K562 (cell line): ENCODE data around the gene BPIFB2. TPM values are rescaled to one million over a fixed set of nuclear protein-coding genes. Genes with fewer than 3 reads are reported as not detected.

Experiments used
- ATAC-seq: fragments of 200-7000 bp; cut with Tn5 transposase; 3 replicates; pipeline ENCODE4 v1.9.1; 2020; ENCODE audit warnings: moderate library complexity
- BruUV-seq: library from RNA; stranded (reverse); fragments of 400-500 nt; replicated peaks from 2 replicates; lab custom pipeline; 2021; lab: Mats Ljungman, UMichigan
- CTCF ChIA-PET: fragments of 300-600 bp; formaldehyde crosslinking; extraction: SDS; loops from one replicate; lab custom pipeline; 2021; ENCODE audit warnings: low intra/inter-chr PET ratio; lab: Yijun Ruan, JAX
- POLR2A ChIA-PET: fragments of 300-600, 350-650 bp; sonication (Branson Sonifier 250); formaldehyde crosslinking; extraction: SDS; loops from one replicate; lab custom pipeline; 2021; ENCODE audit warnings: antibody characterized with exemption, inconsistent platforms; lab: Yijun Ruan, JAX
- DNase-seq, 4 experiments: peaks; one replicate each; pipeline versions ENCODE4 v3.0.0 to v3.0.0-alpha.2; 2011 to 2018; ENCODE audit warnings: low spot score in 3 of 4, mixed read lengths in 3 of 4; ENCODE audit errors: extremely low read depth in 1 of 4
- FAIRE-seq: peaks from 2 replicates; lab custom pipeline; 2011; peaks lifted over from hg19 to GRCh38; lab: Jason Lieb, UNC
- H2AFZ ChIP-seq: 2 replicates; pipeline ENCODE4 v1.6.0; 2011; ENCODE audit warnings: low read depth, low read length, control low read depth, inconsistent platforms
- H3K27ac ChIP-seq: fragments of 200-600 bp; 3 replicates; pipeline ENCODE4 v1.8.0; 2011; ENCODE audit warnings: low read depth, mild to moderate bottlenecking, control low read depth, inconsistent platforms, low read length, moderate library complexity, mixed read lengths; ENCODE audit errors: extremely low read depth
- H3K27me3 ChIP-seq, 2 experiments: fragments of 300-600 bp in 1 of 2; 2 replicates in 1 of 2; 3 replicates in 1 of 2; pipeline versions ENCODE4 v1.6.0 to v1.8.0; 2011; ENCODE audit warnings: inconsistent platforms in 2 of 2, low read length in 2 of 2, mild to moderate bottlenecking in 1 of 2, mixed read lengths in 1 of 2, moderate library complexity in 1 of 2; ENCODE audit not compliant: control insufficient read depth in 2 of 2, insufficient read depth in 2 of 2
- H3K36me3 ChIP-seq: fragments of 300-600 bp; 3 replicates; pipeline ENCODE4 v1.8.0; 2011; ENCODE audit warnings: mild to moderate bottlenecking, low read length, inconsistent platforms; ENCODE audit not compliant: control insufficient read depth, insufficient read depth
- H3K4me1 ChIP-seq, 2 experiments: fragments of 200-600 bp in 1 of 2; replicated peaks in 1 of 2; 2 replicates in 1 of 2; 3 replicates in 1 of 2; pipeline versions ENCODE4 v1.5.1 to v1.8.0; 2011; ENCODE audit warnings: inconsistent platforms in 2 of 2, low read length in 2 of 2, mild to moderate bottlenecking in 1 of 2, mixed read lengths in 1 of 2, moderate library complexity in 1 of 2; ENCODE audit not compliant: control insufficient read depth in 2 of 2, insufficient read depth in 2 of 2
- H3K4me2 ChIP-seq: 2 replicates; pipeline ENCODE4 v1.6.1; 2011; ENCODE audit warnings: low read length, control low read depth, inconsistent platforms, mixed read lengths; ENCODE audit not compliant: insufficient read depth
- H3K4me3 ChIP-seq: fragments of 200-600 bp; sonication (generic), shearing (Covaris generic); 2 replicates; pipeline ENCODE4 v1.5.1; 2016; ENCODE audit warnings: control low read depth, inconsistent platforms
- H3K79me2 ChIP-seq: fragments of 200-600 bp; 3 replicates; pipeline ENCODE4 v1.8.0; 2011; ENCODE audit warnings: low read length, inconsistent platforms; ENCODE audit not compliant: control insufficient read depth, insufficient read depth
- H3K9ac ChIP-seq, 2 experiments: 2 replicates each; pipeline versions ENCODE4 v1.6.0 to v1.6.1; 2011; ENCODE audit warnings: low read depth in 2 of 2, low read length in 2 of 2, control low read depth in 1 of 2, inconsistent platforms in 1 of 2, mild to moderate bottlenecking in 1 of 2, mixed read lengths in 1 of 2; ENCODE audit not compliant: insufficient read depth in 1 of 2
- H3K9me1 ChIP-seq: one replicate; pipeline ENCODE4 v1.6.0; 2011; ENCODE audit warnings: inconsistent platforms, mild to moderate bottlenecking, low read length, moderate library complexity; ENCODE audit not compliant: control insufficient read depth, insufficient read depth
- H3K9me3 ChIP-seq: replicated peaks from 2 replicates; pipeline ENCODE4 v1.5.1; 2011; ENCODE audit warnings: low read depth, low read length, inconsistent platforms; ENCODE audit not compliant: control insufficient read depth, insufficient read depth
- H4K20me1 ChIP-seq: replicated peaks from 2 replicates; pipeline ENCODE4 v1.6.1; 2011; ENCODE audit warnings: low read length, inconsistent platforms, mixed read lengths; ENCODE audit not compliant: control insufficient read depth, insufficient read depth
- EHMT2 ChIP-seq: fragments of 450-650 bp; IDR thresholded peaks from 2 replicates; pipeline ENCODE4 v1.6.1; 2018; ENCODE audit warnings: antibody characterized with exemption
- RUNX1 ChIP-seq: sonication (generic); IDR thresholded peaks from 2 replicates; pipeline ENCODE4 v1.6.1; 2016; ENCODE audit warnings: antibody characterized with exemption, low read depth
- SAFB ChIP-seq: fragments of 200-400 bp; formaldehyde crosslinking; IDR thresholded peaks from 2 replicates; pipeline ENCODE4 v1.6.1; 2017; ENCODE audit warnings: low read depth, low read length, borderline replicate concordance
- TFAP4 ChIP-seq: sonication (generic); formaldehyde crosslinking; IDR thresholded peaks from 2 replicates; pipeline ENCODE4 v1.8.0; 2022; ENCODE audit warnings: missing genetic modification reagents, mild to moderate bottlenecking, moderate library complexity, borderline replicate concordance
- ZBTB1 ChIP-seq: sonication (generic); formaldehyde crosslinking; IDR thresholded peaks from 2 replicates; pipeline ENCODE4 v1.8.1; 2023; ENCODE audit warnings: missing genetic modification reagents, low read depth, mild to moderate bottlenecking, borderline replicate concordance
- ZNF134 ChIP-seq: fragments of 250-450 bp; sonication (Bioruptor Pico); conservative IDR thresholded peaks from 2 replicates; pipeline ENCODE4 v1.4.0; 2020
- WGBS: fragments of 100-300 bp; shearing (Covaris generic); methylation state at CpG from one replicate; pipeline ENCODE4 v1.1.6; 2016; ENCODE audit warnings: low coverage, mixed read lengths; ENCODE audit not compliant: insufficient coverage; ENCODE audit errors: missing lambda C conversion rate; 5-methylcytosine and 5-hydroxymethylcytosine counted together
- in situ Hi-C: fragments of 300-500 bp; cut with MboI; formaldehyde crosslinking; loops from 4 replicates; pipeline ENCODE4 v1.15.0; 2018; ENCODE audit warnings: inconsistent platforms, mixed read lengths
- intact Hi-C: fragments of 100-400 bp; cut with micrococcal nuclease; formaldehyde crosslinking; loops from 2 replicates; pipeline ENCODE4 v1.14.2; 2022
- polyA plus RNA-seq, 8 experiments: library from polyadenylated mRNA; depleted of rRNA in 4 of 8; stranded (reverse) in 5 of 8; unstranded in 3 of 8; fragments of >200 nt; fragmentation: Nextera tagmentation in 2 of 8; fragmentation: Illumina TruSeq in 1 of 8; extraction: Ambion mirVana in 2 of 8; extraction: Trizol in 1 of 8; gene quantifications; 2 replicates each; pipeline versions ENCODE4 v1.2.1 to v1.2.3, GENCODE V29; 2011 to 2014; ENCODE audit warnings: inconsistent platforms in 1 of 8, missing spikeins in 1 of 8
- total RNA-seq, 7 experiments: library from RNA; depleted of rRNA in 6 of 7; stranded (reverse); fragments of >200 nt in 6 of 7; fragmentation: Illumina TruSeq in 2 of 7; extraction: Trizol in 2 of 7; gene quantifications; 2 replicates each; pipeline versions ENCODE4 v1.2.1 to v1.2.3, GENCODE V29; 2011 to 2021; ENCODE audit warnings: low replicate concordance in 1 of 7
- TF ChIP-seq, protein P1 (sequence below): fragments of 250-450 bp; sonication (Bioruptor Pico); IDR thresholded peaks from 2 replicates; pipeline ENCODE4 v1.4.0; 2020; ENCODE audit warnings: mild to moderate bottlenecking, moderate library complexity, borderline replicate concordance
- TF ChIP-seq, protein P2 (sequence below): fragments of 250-450 bp; sonication (Bioruptor Pico); IDR thresholded peaks from 2 replicates; pipeline ENCODE4 v1.8.0; 2021; ENCODE audit warnings: moderate library complexity, mild to moderate bottlenecking, inconsistent platforms
- TF ChIP-seq, protein P3 (sequence below): fragments of 250-450 bp; sonication (Bioruptor Pico); IDR thresholded peaks from 2 replicates; pipeline ENCODE4 v1.8.0; 2021; ENCODE audit warnings: mild to moderate bottlenecking, moderate library complexity
- TF ChIP-seq, protein P4 (sequence below): fragments of 450-650 bp; IDR thresholded peaks from 2 replicates; pipeline ENCODE4 v1.6.1; 2016; ENCODE audit warnings: borderline replicate concordance
- TF ChIP-seq, protein P5 (sequence below): fragments of 250-450 bp; sonication (Bioruptor Pico); IDR thresholded peaks from 2 replicates; pipeline ENCODE4 v1.4.0; 2020; ENCODE audit warnings: borderline replicate concordance

Gene BPIFB2
- total and polyA plus RNA-seq, 9 of the 15 experiments (the other 6 are each of a cell fraction or from before 2014, with no cell fraction given): not detected

DNA sequence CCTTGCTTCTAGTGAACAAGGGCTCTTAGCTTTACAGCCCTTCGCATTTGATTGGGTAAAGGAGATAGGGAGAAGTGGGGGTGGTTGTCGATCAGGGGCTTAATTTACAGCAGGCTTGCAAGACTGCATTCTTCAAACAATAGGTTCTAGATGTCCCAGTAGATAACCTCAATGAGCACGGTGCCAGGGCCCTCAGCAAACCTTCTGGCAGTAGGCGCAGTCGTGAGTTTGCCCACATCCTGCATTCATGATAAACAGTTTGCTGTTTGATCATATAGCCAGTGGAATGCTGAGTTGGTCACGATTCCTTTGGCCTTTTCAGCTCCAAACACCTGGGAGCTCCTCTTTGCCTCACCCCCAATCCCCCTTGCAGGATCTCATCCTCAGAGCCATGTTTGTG lies 30.8 kb upstream of the BPIFB2 start:
- intact Hi-C loops: no loop called here
- H3K9me1 ChIP-seq: no peaks in the 10 kb centered on the region
- in situ Hi-C loops: no loop called here
- no peak overlapping the region for H3K27ac ChIP-seq
- H3K9ac ChIP-seq: no peak overlapping the region
- BruUV-seq: no TSS peak
- H2AFZ ChIP-seq: no peak overlapping the region
- peaks cover 5 to 8% of the 10 kb centered on the region in 2 experiments; a peak in 3 of 5 replicates for H3K4me1 ChIP-seq
- H3K36me3 ChIP-seq: no peaks in the 10 kb centered on the region
- POLR2A ChIA-PET: interaction anchor here (0.7 to 1.7 kb wide), 2 partner anchors 11 to 177 kb away, joined by 3 to 6 read pairs; no protein-coding TSS in a partner anchor
- no peak for FAIRE-seq
- no peak for DNase-seq
- no peaks in the 10 kb centered on the region for H3K9me3 ChIP-seq
- CTCF ChIA-PET: no interaction called here
- peaks cover 23 to 63% of the 10 kb centered on the region in 2 experiments for H3K27me3 ChIP-seq
- 2% methylated on average over 6 of the region's 6 CpGs for WGBS
- H4K20me1 ChIP-seq: 0 out of 2 replicates have a peak, but pooled peaks cover 5% of the 10 kb centered on the region
- ATAC-seq: no peak
- no peak overlapping the region for H3K4me2 ChIP-seq
- no peak overlapping the region for H3K4me3 ChIP-seq
- H3K79me2 ChIP-seq: no peaks in the 10 kb centered on the region
- TF ChIP-seq, protein P1, sequence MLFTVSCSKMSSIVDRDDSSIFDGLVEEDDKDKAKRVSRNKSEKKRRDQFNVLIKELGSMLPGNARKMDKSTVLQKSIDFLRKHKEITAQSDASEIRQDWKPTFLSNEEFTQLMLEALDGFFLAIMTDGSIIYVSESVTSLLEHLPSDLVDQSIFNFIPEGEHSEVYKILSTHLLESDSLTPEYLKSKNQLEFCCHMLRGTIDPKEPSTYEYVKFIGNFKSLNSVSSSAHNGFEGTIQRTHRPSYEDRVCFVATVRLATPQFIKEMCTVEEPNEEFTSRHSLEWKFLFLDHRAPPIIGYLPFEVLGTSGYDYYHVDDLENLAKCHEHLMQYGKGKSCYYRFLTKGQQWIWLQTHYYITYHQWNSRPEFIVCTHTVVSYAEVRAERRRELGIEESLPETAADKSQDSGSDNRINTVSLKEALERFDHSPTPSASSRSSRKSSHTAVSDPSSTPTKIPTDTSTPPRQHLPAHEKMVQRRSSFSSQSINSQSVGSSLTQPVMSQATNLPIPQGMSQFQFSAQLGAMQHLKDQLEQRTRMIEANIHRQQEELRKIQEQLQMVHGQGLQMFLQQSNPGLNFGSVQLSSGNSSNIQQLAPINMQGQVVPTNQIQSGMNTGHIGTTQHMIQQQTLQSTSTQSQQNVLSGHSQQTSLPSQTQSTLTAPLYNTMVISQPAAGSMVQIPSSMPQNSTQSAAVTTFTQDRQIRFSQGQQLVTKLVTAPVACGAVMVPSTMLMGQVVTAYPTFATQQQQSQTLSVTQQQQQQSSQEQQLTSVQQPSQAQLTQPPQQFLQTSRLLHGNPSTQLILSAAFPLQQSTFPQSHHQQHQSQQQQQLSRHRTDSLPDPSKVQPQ (CRISPR knock-in tag): no peak
- TF ChIP-seq ZBTB1 (CRISPR knock-in tag) (no peak), SAFB (no peak), EHMT2 (no peak), TFAP4 (CRISPR knock-in tag) (no peak), ZNF134 (CRISPR knock-in tag) (no peak), RUNX1 (no peak)
- TF ChIP-seq, protein P2, sequence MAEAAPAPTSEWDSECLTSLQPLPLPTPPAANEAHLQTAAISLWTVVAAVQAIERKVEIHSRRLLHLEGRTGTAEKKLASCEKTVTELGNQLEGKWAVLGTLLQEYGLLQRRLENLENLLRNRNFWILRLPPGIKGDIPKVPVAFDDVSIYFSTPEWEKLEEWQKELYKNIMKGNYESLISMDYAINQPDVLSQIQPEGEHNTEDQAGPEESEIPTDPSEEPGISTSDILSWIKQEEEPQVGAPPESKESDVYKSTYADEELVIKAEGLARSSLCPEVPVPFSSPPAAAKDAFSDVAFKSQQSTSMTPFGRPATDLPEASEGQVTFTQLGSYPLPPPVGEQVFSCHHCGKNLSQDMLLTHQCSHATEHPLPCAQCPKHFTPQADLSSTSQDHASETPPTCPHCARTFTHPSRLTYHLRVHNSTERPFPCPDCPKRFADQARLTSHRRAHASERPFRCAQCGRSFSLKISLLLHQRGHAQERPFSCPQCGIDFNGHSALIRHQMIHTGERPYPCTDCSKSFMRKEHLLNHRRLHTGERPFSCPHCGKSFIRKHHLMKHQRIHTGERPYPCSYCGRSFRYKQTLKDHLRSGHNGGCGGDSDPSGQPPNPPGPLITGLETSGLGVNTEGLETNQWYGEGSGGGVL (CRISPR knock-in tag): no peak
- TF ChIP-seq, protein P3, sequence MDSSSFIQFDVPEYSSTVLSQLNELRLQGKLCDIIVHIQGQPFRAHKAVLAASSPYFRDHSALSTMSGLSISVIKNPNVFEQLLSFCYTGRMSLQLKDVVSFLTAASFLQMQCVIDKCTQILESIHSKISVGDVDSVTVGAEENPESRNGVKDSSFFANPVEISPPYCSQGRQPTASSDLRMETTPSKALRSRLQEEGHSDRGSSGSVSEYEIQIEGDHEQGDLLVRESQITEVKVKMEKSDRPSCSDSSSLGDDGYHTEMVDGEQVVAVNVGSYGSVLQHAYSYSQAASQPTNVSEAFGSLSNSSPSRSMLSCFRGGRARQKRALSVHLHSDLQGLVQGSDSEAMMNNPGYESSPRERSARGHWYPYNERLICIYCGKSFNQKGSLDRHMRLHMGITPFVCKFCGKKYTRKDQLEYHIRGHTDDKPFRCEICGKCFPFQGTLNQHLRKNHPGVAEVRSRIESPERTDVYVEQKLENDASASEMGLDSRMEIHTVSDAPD (CRISPR knock-in tag): no peak
- TF ChIP-seq, protein P4, sequence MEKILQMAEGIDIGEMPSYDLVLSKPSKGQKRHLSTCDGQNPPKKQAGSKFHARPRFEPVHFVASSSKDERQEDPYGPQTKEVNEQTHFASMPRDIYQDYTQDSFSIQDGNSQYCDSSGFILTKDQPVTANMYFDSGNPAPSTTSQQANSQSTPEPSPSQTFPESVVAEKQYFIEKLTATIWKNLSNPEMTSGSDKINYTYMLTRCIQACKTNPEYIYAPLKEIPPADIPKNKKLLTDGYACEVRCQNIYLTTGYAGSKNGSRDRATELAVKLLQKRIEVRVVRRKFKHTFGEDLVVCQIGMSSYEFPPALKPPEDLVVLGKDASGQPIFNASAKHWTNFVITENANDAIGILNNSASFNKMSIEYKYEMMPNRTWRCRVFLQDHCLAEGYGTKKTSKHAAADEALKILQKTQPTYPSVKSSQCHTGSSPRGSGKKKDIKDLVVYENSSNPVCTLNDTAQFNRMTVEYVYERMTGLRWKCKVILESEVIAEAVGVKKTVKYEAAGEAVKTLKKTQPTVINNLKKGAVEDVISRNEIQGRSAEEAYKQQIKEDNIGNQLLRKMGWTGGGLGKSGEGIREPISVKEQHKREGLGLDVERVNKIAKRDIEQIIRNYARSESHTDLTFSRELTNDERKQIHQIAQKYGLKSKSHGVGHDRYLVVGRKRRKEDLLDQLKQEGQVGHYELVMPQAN: no peak
- TF ChIP-seq, protein P5, sequence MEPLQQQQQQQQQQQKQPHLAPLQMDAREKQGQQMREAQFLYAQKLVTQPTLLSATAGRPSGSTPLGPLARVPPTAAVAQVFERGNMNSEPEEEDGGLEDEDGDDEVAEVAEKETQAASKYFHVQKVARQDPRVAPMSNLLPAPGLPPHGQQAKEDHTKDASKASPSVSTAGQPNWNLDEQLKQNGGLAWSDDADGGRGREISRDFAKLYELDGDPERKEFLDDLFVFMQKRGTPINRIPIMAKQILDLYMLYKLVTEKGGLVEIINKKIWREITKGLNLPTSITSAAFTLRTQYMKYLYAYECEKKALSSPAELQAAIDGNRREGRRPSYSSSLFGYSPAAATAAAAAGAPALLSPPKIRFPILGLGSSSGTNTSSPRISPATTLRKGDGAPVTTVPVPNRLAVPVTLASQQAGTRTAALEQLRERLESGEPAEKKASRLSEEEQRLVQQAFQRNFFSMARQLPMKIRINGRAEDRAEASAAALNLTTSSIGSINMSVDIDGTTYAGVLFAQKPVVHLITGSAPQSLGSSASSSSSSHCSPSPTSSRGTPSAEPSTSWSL (CRISPR knock-in tag): no peak
